ENCODE data around the gene ZNF735. TPM values are rescaled to one million over a fixed set of nuclear protein-coding genes. Genes with fewer than 3 reads are reported as not detected.
"Not testable (repeated sequence)": the region's sequence is repeated elsewhere in the genome, so short reads cannot be mapped to it uniquely, and the experiment has no call there.

ZNF735 gene
- total RNA-seq, 1 donor from 2014 or later: not detected

DNA sequence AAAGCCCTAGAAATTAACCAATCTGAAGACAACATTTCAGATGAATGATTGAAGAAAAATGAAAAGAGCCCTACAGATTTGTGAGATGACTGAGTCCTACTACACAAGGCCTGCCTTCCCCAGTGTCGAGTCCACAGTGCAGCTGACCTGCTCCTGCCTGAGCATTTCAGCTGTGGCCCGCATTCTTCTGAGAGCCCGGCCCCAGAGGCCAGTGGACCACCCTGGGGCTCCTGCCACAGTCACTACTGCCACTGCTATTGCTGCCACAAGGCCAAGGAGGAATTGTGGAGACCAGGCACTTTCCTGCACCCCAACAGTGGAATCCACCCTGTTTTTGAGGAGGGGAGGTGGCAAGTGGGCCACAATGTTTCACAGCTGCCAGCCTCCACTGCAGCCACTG, 19.6 kb upstream of the ZNF735 start:
- H3K4me3 ChIP-seq: no peak overlapping the region
- Mint-ChIP-seq H3K9me3 (peaks cover 40% of the 10 kb centered on the region), H3K27ac (no peak overlapping the region), H3K27me3 (ENCODE audit: insufficient read depth, low read depth) (peaks cover 2% of the 10 kb centered on the region), H3K36me3 (no peaks in the 10 kb centered on the region), H3K4me1 (no peaks in the 10 kb centered on the region), H3K4me3 (no peak overlapping the region)
- no peaks in the 10 kb centered on the region for H3K36me3 ChIP-seq
- H2AFZ ChIP-seq (replicated peaks): no peak overlapping the region
- no peaks in the 10 kb centered on the region for H3K79me2 ChIP-seq (ENCODE audit: low read depth)
- H3K27ac ChIP-seq: no peak overlapping the region
- no peaks in the 10 kb centered on the region for H3K27me3 ChIP-seq
- DNase-seq (ENCODE audit: low spot score): no peak
- H3K4me1 ChIP-seq: no peaks in the 10 kb centered on the region
- H4K20me1 ChIP-seq (ENCODE audit: low read depth): no peaks in the 10 kb centered on the region
- no peaks in the 10 kb centered on the region for H3F3A ChIP-seq (ENCODE audit: low read depth)
- no peak for TF ChIP-seq EZH2phosphoT487 (IDR thresholded peaks at IDR 0.05)
- TF ChIP-seq, protein P1, sequence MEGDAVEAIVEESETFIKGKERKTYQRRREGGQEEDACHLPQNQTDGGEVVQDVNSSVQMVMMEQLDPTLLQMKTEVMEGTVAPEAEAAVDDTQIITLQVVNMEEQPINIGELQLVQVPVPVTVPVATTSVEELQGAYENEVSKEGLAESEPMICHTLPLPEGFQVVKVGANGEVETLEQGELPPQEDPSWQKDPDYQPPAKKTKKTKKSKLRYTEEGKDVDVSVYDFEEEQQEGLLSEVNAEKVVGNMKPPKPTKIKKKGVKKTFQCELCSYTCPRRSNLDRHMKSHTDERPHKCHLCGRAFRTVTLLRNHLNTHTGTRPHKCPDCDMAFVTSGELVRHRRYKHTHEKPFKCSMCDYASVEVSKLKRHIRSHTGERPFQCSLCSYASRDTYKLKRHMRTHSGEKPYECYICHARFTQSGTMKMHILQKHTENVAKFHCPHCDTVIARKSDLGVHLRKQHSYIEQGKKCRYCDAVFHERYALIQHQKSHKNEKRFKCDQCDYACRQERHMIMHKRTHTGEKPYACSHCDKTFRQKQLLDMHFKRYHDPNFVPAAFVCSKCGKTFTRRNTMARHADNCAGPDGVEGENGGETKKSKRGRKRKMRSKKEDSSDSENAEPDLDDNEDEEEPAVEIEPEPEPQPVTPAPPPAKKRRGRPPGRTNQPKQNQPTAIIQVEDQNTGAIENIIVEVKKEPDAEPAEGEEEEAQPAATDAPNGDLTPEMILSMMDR (IDR thresholded peaks at IDR 0.05): no peak
- TF ChIP-seq EZH2 (IDR thresholded peaks at IDR 0.05): no peak
- H3K9ac ChIP-seq: no peak overlapping the region
- H3K9me3 ChIP-seq (ENCODE audit: low read depth): peaks cover 15% of the 10 kb centered on the region
- H3K4me2 ChIP-seq: no peak overlapping the region

DNA sequence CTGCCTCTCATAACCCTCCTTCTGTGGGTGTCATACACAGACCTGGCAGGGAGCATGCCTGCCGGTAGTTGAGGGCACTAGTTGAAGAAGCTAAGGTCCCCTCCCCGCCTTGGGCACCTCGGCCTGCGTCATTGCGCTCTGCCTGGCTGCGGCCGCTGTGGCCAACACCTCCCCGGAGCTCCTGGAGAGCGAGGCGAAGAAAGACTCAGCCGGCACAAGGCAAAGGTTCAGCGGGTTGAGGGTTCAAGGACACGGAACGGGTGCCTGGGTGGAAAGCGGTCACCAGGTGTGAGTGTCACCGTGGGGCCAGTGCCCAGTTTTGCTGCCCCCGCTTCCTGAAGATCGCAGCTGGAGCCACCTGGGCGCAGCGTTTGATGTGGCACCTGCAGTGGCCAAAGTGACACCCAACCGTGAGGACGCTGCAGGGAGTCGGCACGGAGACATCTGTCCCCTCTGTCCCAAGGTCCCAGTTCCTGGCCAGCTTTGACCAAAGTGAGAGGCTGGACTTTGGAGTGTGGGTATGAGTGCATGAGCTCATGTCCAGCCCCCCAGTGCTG, 14.8 kb upstream of the ZNF735 start:
- Mint-ChIP-seq H3K27ac (no peak overlapping the region), H3K4me1 (no peaks in the 10 kb centered on the region), H3K36me3 (no peaks in the 10 kb centered on the region), H3K4me3 (no peak overlapping the region), H3K27me3 (ENCODE audit: insufficient read depth, low read depth) (peaks cover 2% of the 10 kb centered on the region), H3K9me3 (peaks cover 45% of the 10 kb centered on the region)
- Histone ChIP-seq H3K36me3 (no peaks in the 10 kb centered on the region), H3K9me3 (ENCODE audit: low read depth) (peaks cover 8% of the 10 kb centered on the region), H3K27me3 (no peaks in the 10 kb centered on the region), H3F3A (ENCODE audit: low read depth) (no peaks in the 10 kb centered on the region), H2AFZ (replicated peaks) (no peak overlapping the region), H4K20me1 (ENCODE audit: low read depth) (no peaks in the 10 kb centered on the region), H3K79me2 (ENCODE audit: low read depth) (no peaks in the 10 kb centered on the region), H3K4me1 (no peaks in the 10 kb centered on the region), H3K9ac (no peak overlapping the region), H3K27ac (no peak overlapping the region), H3K4me3 (no peak overlapping the region), H3K4me2 (no peak overlapping the region)
- TF ChIP-seq EZH2phosphoT487 (IDR thresholded peaks at IDR 0.05): no peak
- no peak for TF ChIP-seq EZH2 (IDR thresholded peaks at IDR 0.05)
- TF ChIP-seq, protein P1 (IDR thresholded peaks at IDR 0.05): no peak
- DNase-seq (ENCODE audit: low spot score): no peak

DNA sequence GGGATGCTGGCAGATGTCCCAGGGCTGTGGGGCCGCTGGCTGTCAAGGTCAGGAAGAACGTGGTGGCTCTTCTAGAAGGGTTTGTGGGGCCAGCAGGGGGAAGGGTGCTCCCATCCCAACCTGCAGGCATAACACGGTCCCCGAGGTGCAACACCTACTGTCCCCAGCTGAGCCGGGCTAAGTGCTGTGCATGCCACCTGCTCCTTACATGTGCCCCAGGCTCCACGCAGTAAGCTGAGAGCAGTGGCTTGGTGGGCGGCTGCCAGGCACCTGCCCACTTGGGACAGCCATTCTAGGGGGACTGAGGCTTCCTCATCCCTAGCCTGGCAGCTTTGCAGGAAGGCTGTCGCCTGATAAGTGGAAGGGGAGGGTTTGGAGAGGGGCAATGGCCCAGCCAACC, 14.2 kb upstream of the ZNF735 start:
- Histone ChIP-seq H2AFZ (replicated peaks) (no peak overlapping the region), H3K4me2 (no peak overlapping the region), H3K36me3 (no peaks in the 10 kb centered on the region), H3K9me3 (ENCODE audit: low read depth) (peaks cover 9% of the 10 kb centered on the region), H3K4me1 (no peaks in the 10 kb centered on the region), H3K79me2 (ENCODE audit: low read depth) (no peaks in the 10 kb centered on the region), H3K9ac (no peak overlapping the region), H3K27ac (no peak overlapping the region), H4K20me1 (ENCODE audit: low read depth) (no peaks in the 10 kb centered on the region), H3F3A (ENCODE audit: low read depth) (no peaks in the 10 kb centered on the region), H3K4me3 (no peak overlapping the region), H3K27me3 (no peaks in the 10 kb centered on the region)
- DNase-seq (ENCODE audit: low spot score): no peak
- no peaks in the 10 kb centered on the region for H3K36me3 Mint-ChIP-seq
- TF ChIP-seq, protein P1 (IDR thresholded peaks at IDR 0.05): no peak
- no peak for TF ChIP-seq EZH2 (IDR thresholded peaks at IDR 0.05)
- TF ChIP-seq EZH2phosphoT487 (IDR thresholded peaks at IDR 0.05): no peak
- peaks cover 2% of the 10 kb centered on the region for H3K27me3 Mint-ChIP-seq (ENCODE audit: insufficient read depth, low read depth)
- H3K4me3 Mint-ChIP-seq: no peak overlapping the region
- H3K27ac Mint-ChIP-seq: no peak overlapping the region
- peaks cover 44% of the 10 kb centered on the region for H3K9me3 Mint-ChIP-seq
- no peaks in the 10 kb centered on the region for H3K4me1 Mint-ChIP-seq

DNA sequence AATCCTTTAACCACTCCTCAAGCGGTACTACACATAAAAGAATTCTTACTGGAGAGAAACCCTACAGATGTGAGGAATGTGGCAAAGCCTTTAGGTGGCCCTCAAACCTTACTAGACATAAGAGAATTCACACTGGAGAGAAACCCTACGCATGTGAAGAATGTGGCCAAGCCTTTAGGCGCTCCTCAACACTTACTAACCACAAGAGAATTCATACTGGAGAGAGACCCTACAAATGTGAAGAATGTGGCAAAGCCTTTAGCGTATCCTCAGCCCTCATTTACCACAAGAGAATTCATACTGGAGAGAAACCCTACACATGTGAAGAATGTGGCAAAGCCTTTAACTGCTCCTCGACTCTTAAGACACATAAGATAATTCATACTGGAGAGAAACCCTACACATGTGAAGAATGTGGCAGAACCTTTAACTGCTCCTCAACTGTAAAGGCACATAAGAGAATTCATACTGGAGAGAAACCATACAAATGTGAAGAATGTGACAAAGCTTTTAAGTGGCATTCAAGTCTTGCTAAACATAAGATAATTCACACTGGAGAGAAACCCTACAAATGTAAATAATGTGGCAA, 12.8 kb downstream of the ZNF735 start:
- not testable (repeated sequence) for H3K4me1 Mint-ChIP-seq; H3K27ac ChIP-seq; H3K27ac Mint-ChIP-seq; H3K4me3 Mint-ChIP-seq; H3K9ac ChIP-seq; H3K36me3 Mint-ChIP-seq; H3K27me3 Mint-ChIP-seq (ENCODE audit: insufficient read depth, low read depth); H2AFZ ChIP-seq (replicated peaks); H4K20me1 ChIP-seq (ENCODE audit: low read depth); H3F3A ChIP-seq (ENCODE audit: low read depth); H3K79me2 ChIP-seq (ENCODE audit: low read depth); H3K27me3 ChIP-seq; H3K4me1 ChIP-seq; H3K4me2 ChIP-seq; H3K4me3 ChIP-seq; H3K36me3 ChIP-seq; DNase-seq (ENCODE audit: low spot score)
- H3K9me3 ChIP-seq (ENCODE audit: low read depth): peaks cover 50% of the 10 kb centered on the region
- peaks cover 53% of the 10 kb centered on the region for H3K9me3 Mint-ChIP-seq

All from neural progenitor cell (in vitro differentiated cells).